Parathyroid adenoma (tissue), 2 donors: ENCODE measurements around the gene UBE4A.

Source experiments
- H2AFZ ChIP-seq: fragments of 300-600 bp; sonication (generic); one replicate; pipeline ENCODE4 v1.7.0; 2017; ENCODE audit warnings: antibody characterized with exemption, mild to moderate bottlenecking
- H3K27ac ChIP-seq: fragments of 300-600 bp; sonication (generic); one replicate; pipeline ENCODE4 v1.7.0; 2017
- H3K27me3 ChIP-seq: fragments of 300-600 bp; sonication (generic); one replicate; pipeline ENCODE4 v1.7.0; 2017; ENCODE audit warnings: low read length; ENCODE audit not compliant: control insufficient read depth, insufficient read depth
- H3K36me3 ChIP-seq: fragments of 300-600 bp; sonication (generic); one replicate; pipeline ENCODE4 v1.7.0; 2017; ENCODE audit warnings: low read length; ENCODE audit not compliant: control insufficient read depth, insufficient read depth
- H3K4me1 ChIP-seq: fragments of 300-600 bp; sonication (generic); one replicate; pipeline ENCODE4 v1.7.0; 2017; ENCODE audit warnings: control low read depth
- H3K4me2 ChIP-seq: fragments of 300-600 bp; sonication (generic); one replicate; pipeline ENCODE4 v1.7.0; 2017; ENCODE audit warnings: low read length
- H3K4me3 ChIP-seq: fragments of 300-600 bp; sonication (generic); one replicate; pipeline ENCODE4 v1.7.0; 2017; ENCODE audit warnings: low read depth, low read length
- H3K79me2 ChIP-seq: fragments of 300-600 bp; sonication (generic); one replicate; pipeline ENCODE4 v1.7.0; 2017; ENCODE audit warnings: control low read depth
- H3K9ac ChIP-seq: fragments of 300-600 bp; sonication (generic); one replicate; pipeline ENCODE4 v1.7.0; 2017; ENCODE audit warnings: mild to moderate bottlenecking
- H3K9me3 ChIP-seq: fragments of 300-600 bp; sonication (generic); one replicate; pipeline ENCODE4 v1.7.0; 2017; ENCODE audit warnings: low read length; ENCODE audit not compliant: control insufficient read depth
- CTCF ChIP-seq: fragments of 300-600 bp; sonication (generic); IDR thresholded peaks from one replicate; pipeline ENCODE4 v1.7.0; 2017; ENCODE audit warnings: antibody characterized with exemption, mild to moderate bottlenecking
- donor health status: primary hyperparathyroidism.

UBE4A gene

GRCh38 chr11:118312328-118312727, 47.1 kb upstream of the UBE4A start:
- no peaks in the 10 kb centered on the region for H3K36me3 ChIP-seq
- H2AFZ ChIP-seq, result no peak overlapping the region
- no peaks in the 10 kb centered on the region for H3K79me2 ChIP-seq
- no peak for TF ChIP-seq CTCF
- no peak overlapping the region for H3K9ac ChIP-seq
- H3K4me2 ChIP-seq, result no peak overlapping the region
- H3K4me3 ChIP-seq, result no peak overlapping the region
- H3K9me3 ChIP-seq, result no peaks in the 10 kb centered on the region
- H3K4me1 ChIP-seq, result peaks cover 4% of the 10 kb centered on the region
- H3K27ac ChIP-seq, result no peak overlapping the region
- H3K27me3 ChIP-seq, result no peaks in the 10 kb centered on the region

- Histone ChIP-seq H3K9me3 (no peaks in the 10 kb centered on the region), H2AFZ (no peak overlapping the region), H3K4me3 (no peak overlapping the region), H3K4me2 (no peak overlapping the region), H3K79me2 (no peaks in the 10 kb centered on the region), H3K4me1 (peaks cover 4% of the 10 kb centered on the region), H3K9ac (no peak overlapping the region), H3K27ac (no peak overlapping the region), H3K27me3 (no peaks in the 10 kb centered on the region), H3K36me3 (no peaks in the 10 kb centered on the region)
- no peak for TF ChIP-seq CTCF
Measured at GRCh38 chr11:118313242-118313641, 46.2 kb upstream of the UBE4A start.

GRCh38 chr11:118314988-118315411, 44.4 kb upstream of the UBE4A start:
- H3K27me3 ChIP-seq, result no peaks in the 10 kb centered on the region
- H3K27ac ChIP-seq, result no peak overlapping the region
- H3K4me2 ChIP-seq, result no peak overlapping the region
- H3K4me3 ChIP-seq, result no peak overlapping the region
- no peak overlapping the region for H3K9ac ChIP-seq
- peaks cover 4% of the 10 kb centered on the region for H3K4me1 ChIP-seq
- no peaks in the 10 kb centered on the region for H3K79me2 ChIP-seq
- no peak for TF ChIP-seq CTCF
- H3K36me3 ChIP-seq, result no peaks in the 10 kb centered on the region
- no peak overlapping the region for H2AFZ ChIP-seq
- H3K9me3 ChIP-seq, result no peaks in the 10 kb centered on the region

GRCh38 chr11:118318124-118318523, 41.3 kb upstream of the UBE4A start:
- Histone ChIP-seq H3K36me3 (no peaks in the 10 kb centered on the region), H2AFZ (no peak overlapping the region), H3K4me2 (no peak overlapping the region), H3K9ac (no peak overlapping the region), H3K9me3 (no peaks in the 10 kb centered on the region), H3K27me3 (no peaks in the 10 kb centered on the region), H3K79me2 (no peaks in the 10 kb centered on the region), H3K27ac (no peak overlapping the region), H3K4me1 (peaks cover 8% of the 10 kb centered on the region), H3K4me3 (no peak overlapping the region)
- TF ChIP-seq CTCF, result no peak

- H3K36me3 ChIP-seq, result no peaks in the 10 kb centered on the region
- H3K4me2 ChIP-seq, result no peak overlapping the region
- H3K9me3 ChIP-seq, result no peaks in the 10 kb centered on the region
- no peak overlapping the region for H3K9ac ChIP-seq
- H3K4me1 ChIP-seq, result peaks cover 8% of the 10 kb centered on the region
- H3K4me3 ChIP-seq, result no peak overlapping the region
- no peak for TF ChIP-seq CTCF
- no peak overlapping the region for H2AFZ ChIP-seq
- no peaks in the 10 kb centered on the region for H3K79me2 ChIP-seq
- no peaks in the 10 kb centered on the region for H3K27me3 ChIP-seq
- no peak overlapping the region for H3K27ac ChIP-seq
Measured at GRCh38 chr11:118318581-118319336, 40.6 kb upstream of the UBE4A start.
